GM18499 (cell line): Measurements from ENCODE around the gene OR2V1.
"Not testable (repeated sequence)": the region's sequence is repeated elsewhere in the genome, so short reads cannot be mapped to it uniquely, and the experiment has no call there.

Source experiments
- ATAC-seq: cut with Tn5 transposase; IDR thresholded peaks from one replicate; pipeline ENCODE4 v1.9.1; 2021; ENCODE audit warnings: moderate number of reproducible peaks; ENCODE audit not compliant: insufficient read depth, unreplicated experiment

OR2V1 gene

GRCh38 chr5:181131514-181131913 is 545 bp upstream of the OR2V1 start:
- ATAC-seq: no peak

GRCh38 chr5:181130081-181130480 is 888 bp downstream of the OR2V1 start:
- not testable (repeated sequence) for ATAC-seq

- ATAC-seq: no peak
These were observed 1.4 kb downstream of the OR2V1 start for GRCh38 chr5:181129601-181130000.

- no peak for ATAC-seq
These were observed 2.9 kb downstream of the OR2V1 start for GRCh38 chr5:181127907-181128626.

- no peak for ATAC-seq
These were observed 3.5 kb downstream of the OR2V1 start for GRCh38 chr5:181127456-181127855.

- ATAC-seq: no peak
These were observed 4.1 kb downstream of the OR2V1 start for GRCh38 chr5:181126841-181127240.

GRCh38 chr5:181124526-181124925 is 6.4 kb downstream of the OR2V1 start:
- ATAC-seq: no peak

GRCh38 chr5:181121675-181122561 is 9.1 kb downstream of the OR2V1 start:
- no peak for ATAC-seq

GRCh38 chr5:181120761-181121160 is 10.2 kb downstream of the OR2V1 start:
- ATAC-seq: no peak

- no peak for ATAC-seq
These were observed 10.7 kb downstream of the OR2V1 start for GRCh38 chr5:181120306-181120705.

- no peak for ATAC-seq
These were observed 11.9 kb downstream of the OR2V1 start for GRCh38 chr5:181119105-181119504.

GRCh38 chr5:181118369-181118768 is 12.6 kb downstream of the OR2V1 start:
- no peak for ATAC-seq

- ATAC-seq: no peak
These were observed 15.9 kb downstream of the OR2V1 start for GRCh38 chr5:181114844-181115778.

- no peak for ATAC-seq
These were observed 16.6 kb downstream of the OR2V1 start for GRCh38 chr5:181114284-181114843.

- not testable (repeated sequence) for ATAC-seq
These were observed 17.4 kb downstream of the OR2V1 start for GRCh38 chr5:181113572-181113971.

GRCh38 chr5:181112476-181112875 is 18.5 kb downstream of the OR2V1 start:
- no peak for ATAC-seq

- ATAC-seq: no peak
These were observed 20.0 kb downstream of the OR2V1 start for GRCh38 chr5:181111010-181111409.

GRCh38 chr5:181109489-181110013 is 21.4 kb downstream of the OR2V1 start:
- ATAC-seq: no peak

GRCh38 chr5:181108578-181109165 is 22.3 kb downstream of the OR2V1 start:
- no peak for ATAC-seq
